Measurements from ENCODE around the gene TANGO6. TPM values are rescaled to one million over a fixed set of nuclear protein-coding genes. Genes with fewer than 3 reads are reported as not detected.
A peak's percentile ranks its signal among the peaks of the same experiment; 100 is the strongest.

The TANGO6 gene
- total and polyA plus RNA-seq, 10 of the 15 experiments (the other 5 are each of a cell fraction or from before 2014, with no cell fraction given) = 1.1 to 20.6 (median 11.0) TPM

DNA sequence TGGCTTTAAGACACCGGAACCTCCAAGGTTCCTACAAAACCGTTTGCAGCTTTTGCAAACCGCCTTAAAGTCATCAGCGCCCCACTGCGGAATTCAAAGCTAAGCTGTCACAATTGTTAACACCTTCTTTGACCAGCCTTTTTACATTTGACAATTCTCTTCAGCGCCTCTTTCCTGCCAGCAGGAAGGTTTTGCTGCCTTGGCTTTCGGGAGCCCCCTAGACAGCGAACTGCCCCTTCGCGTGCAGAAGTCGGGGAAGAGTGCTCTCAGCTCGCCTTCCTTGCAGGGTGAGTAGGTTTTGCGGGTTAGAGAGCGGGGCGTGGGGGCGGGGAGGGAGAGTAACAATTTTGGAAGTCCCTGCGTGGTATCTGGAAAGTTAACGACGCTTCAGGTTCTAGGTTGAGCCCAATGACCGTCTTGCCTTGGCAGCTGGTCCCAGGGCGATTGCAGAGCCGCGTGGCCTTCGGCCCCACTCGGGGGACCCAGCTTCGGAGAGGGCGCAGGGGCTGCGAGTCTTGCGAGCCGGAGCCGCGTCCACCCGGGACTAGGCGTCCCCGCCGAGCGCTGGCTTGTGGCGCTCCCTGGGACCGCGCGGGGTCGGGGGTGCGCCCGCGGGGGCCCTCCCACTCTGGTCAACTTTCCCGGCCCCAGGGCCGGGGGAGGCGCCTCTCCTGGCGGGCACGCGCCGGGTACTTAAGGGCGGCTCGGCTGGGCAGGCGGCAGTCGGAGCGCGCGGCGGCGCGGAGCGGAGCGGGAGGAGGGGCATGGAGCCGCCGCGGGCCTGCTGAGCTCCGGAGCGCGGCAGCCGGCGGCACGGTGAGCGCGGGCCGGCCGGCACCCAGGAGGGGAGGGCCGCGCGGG is 262.4 kb downstream of the TANGO6 start, which contains the start of gene HAS3 (continued):
- TF ChIP-seq NFXL1 (IDR thresholded peaks at IDR 0.05; ENCODE audit: borderline replicate concordance) = no peak
- TF ChIP-seq JUNB (IDR thresholded peaks at IDR 0.05) = no peak
- TF ChIP-seq CHD1 (IDR thresholded peaks at IDR 0.05; ENCODE audit: low read depth, low read length) = no peak
- TF ChIP-seq ASH2L (IDR thresholded peaks at IDR 0.05; ENCODE audit: borderline replicate concordance, low read depth) = no peak
- no peak for TF ChIP-seq MYC (IDR thresholded peaks at IDR 0.05; ENCODE audit: insufficient read depth, insufficient read length, insufficient replicate concordance, low read length, severe bottlenecking)
- TF ChIP-seq HDAC6 (IDR thresholded peaks at IDR 0.05; ENCODE audit: unreplicated experiment) = peak; percentile 67
- peak; percentile 29; the same call in 1 of the 2 replicates for TF ChIP-seq RUNX3 (IDR thresholded peaks at IDR 0.05; ENCODE audit: low read length)
- TF ChIP-seq ZNF207 (IDR thresholded peaks at IDR 0.05; ENCODE audit: borderline replicate concordance) = no peak
- TF ChIP-seq, protein P1, sequence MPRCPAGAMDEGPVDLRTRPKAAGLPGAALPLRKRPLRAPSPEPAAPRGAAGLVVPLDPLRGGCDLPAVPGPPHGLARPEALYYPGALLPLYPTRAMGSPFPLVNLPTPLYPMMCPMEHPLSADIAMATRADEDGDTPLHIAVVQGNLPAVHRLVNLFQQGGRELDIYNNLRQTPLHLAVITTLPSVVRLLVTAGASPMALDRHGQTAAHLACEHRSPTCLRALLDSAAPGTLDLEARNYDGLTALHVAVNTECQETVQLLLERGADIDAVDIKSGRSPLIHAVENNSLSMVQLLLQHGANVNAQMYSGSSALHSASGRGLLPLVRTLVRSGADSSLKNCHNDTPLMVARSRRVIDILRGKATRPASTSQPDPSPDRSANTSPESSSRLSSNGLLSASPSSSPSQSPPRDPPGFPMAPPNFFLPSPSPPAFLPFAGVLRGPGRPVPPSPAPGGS (IDR thresholded peaks at IDR 0.05; ENCODE audit: borderline replicate concordance, insufficient read depth, low read depth, low read length, poor library complexity, severe bottlenecking) = no peak
